ENCODE data around the gene FAM114A2.
"Not testable (repeated sequence)": the region's sequence is repeated elsewhere in the genome, so short reads cannot be mapped to it uniquely, and the experiment has no call there.

Gene FAM114A2

DNA sequence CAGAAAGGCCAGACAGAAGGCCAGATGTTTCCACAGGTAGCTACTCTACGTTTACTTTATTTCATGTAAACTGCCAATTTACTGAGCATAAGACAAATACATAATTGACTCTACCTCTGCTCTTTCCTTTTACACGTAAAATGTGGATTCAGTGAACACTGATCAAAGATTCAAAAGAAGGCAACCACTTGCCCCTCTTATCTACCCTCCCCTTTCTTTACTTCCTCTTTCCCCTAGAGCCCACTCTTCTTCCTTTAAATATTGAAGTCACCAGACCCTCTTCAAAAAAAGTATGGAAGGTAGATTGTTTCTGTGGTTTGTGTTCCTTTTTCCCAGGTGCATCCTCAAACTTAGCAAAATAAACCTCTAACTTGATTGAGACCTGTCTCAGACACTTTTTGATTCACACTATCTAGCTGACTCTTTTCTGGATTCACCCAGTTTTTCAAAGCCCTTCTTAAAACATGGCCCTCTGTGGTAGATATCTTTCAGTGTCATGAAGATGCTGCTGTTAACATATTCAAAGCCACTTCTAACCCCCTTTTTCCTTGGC, 6.7 kb downstream of the FAM114A2 start:
- H3K4me3 ChIP-seq (ENCODE audit: low read length in 2 of 2) = no peak overlapping the region
- H3K36me3 ChIP-seq (ENCODE audit: control insufficient read depth in 2 of 2, insufficient read depth in 2 of 2, low read length in 2 of 2) = peaks cover 8 to 11% of the 10 kb centered on the region in 2 donors
- H3K9me3 ChIP-seq (ENCODE audit: control insufficient read depth in 2 of 2, low read length in 2 of 2) = no peaks in the 10 kb centered on the region
- no peaks in the 10 kb centered on the region for H3K4me1 ChIP-seq (ENCODE audit: control insufficient read depth in 2 of 2, insufficient read depth in 2 of 2, low read length in 2 of 2)
- H3K9ac ChIP-seq (ENCODE audit: low read depth in 1 of 2, low read length in 2 of 2) = no peak overlapping the region
- H3K27ac ChIP-seq (ENCODE audit: low read depth in 2 of 2, low read length in 2 of 2) = no peak overlapping the region
- H3K27me3 ChIP-seq (ENCODE audit: control insufficient read depth in 2 of 2, insufficient read depth in 2 of 2, low read length in 2 of 2) = no peaks in the 10 kb centered on the region

DNA sequence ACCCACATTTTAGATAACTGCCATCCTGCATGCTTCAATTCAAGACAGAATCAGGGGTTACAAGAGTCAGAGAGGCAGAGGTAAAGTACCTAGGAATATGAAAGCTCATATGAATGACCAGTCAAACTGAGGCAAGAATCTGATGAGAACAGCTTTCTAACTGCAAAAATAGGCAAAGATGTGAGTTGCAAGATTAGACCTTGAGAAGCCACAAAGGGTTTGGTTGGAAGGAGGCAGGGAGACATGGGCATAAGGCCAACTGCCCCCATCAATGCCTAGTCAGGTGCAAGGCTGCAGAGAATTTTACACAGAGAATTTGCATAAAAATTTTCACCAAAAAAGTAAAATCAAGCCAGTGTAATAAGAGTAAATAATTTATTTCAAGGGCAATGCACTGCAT, 12.8 kb downstream of the FAM114A2 start:
- Histone ChIP-seq H3K9me3 (ENCODE audit: control insufficient read depth in 2 of 2, low read length in 2 of 2) (no peaks in the 10 kb centered on the region), H3K4me1 (ENCODE audit: control insufficient read depth in 2 of 2, insufficient read depth in 2 of 2, low read length in 2 of 2) (no peaks in the 10 kb centered on the region), H3K9ac (ENCODE audit: low read depth in 1 of 2, low read length in 2 of 2) (no peak overlapping the region), H3K27ac (ENCODE audit: low read depth in 2 of 2, low read length in 2 of 2) (no peak overlapping the region), H3K27me3 (ENCODE audit: control insufficient read depth in 2 of 2, insufficient read depth in 2 of 2, low read length in 2 of 2) (no peaks in the 10 kb centered on the region), H3K36me3 (ENCODE audit: control insufficient read depth in 2 of 2, insufficient read depth in 2 of 2, low read length in 2 of 2) (peaks cover 16 to 19% of the 10 kb centered on the region in 2 donors), H3K4me3 (ENCODE audit: low read length in 2 of 2) (no peak overlapping the region)

DNA sequence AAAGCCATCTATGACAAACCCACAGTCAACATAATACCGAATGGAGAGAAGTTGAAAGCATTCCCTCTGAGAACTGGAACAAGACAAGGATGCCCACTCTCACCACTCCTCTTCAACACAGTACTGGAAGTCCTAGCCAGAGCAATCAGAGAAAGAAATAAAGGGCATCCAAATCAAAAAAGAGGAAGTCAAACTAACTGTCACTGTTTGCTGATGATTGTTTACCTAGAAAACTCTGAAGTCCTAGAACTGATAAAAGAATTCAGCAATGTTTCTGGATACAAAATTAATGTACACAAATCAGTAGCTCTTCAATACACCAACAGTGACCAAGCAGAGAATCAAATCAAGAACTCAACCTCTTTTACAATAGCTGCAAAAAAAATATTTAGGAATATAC, 19.8 kb downstream of the FAM114A2 start:
- not testable (repeated sequence) for H3K9ac ChIP-seq (ENCODE audit: low read depth in 1 of 2, low read length in 2 of 2); H3K27ac ChIP-seq (ENCODE audit: low read depth in 2 of 2, low read length in 2 of 2); H3K9me3 ChIP-seq (ENCODE audit: control insufficient read depth in 2 of 2, low read length in 2 of 2); H3K4me3 ChIP-seq (ENCODE audit: low read length in 2 of 2); H3K4me1 ChIP-seq (ENCODE audit: control insufficient read depth in 2 of 2, insufficient read depth in 2 of 2, low read length in 2 of 2); H3K36me3 ChIP-seq (ENCODE audit: control insufficient read depth in 2 of 2, insufficient read depth in 2 of 2, low read length in 2 of 2); H3K27me3 ChIP-seq (ENCODE audit: control insufficient read depth in 2 of 2, insufficient read depth in 2 of 2, low read length in 2 of 2)

DNA sequence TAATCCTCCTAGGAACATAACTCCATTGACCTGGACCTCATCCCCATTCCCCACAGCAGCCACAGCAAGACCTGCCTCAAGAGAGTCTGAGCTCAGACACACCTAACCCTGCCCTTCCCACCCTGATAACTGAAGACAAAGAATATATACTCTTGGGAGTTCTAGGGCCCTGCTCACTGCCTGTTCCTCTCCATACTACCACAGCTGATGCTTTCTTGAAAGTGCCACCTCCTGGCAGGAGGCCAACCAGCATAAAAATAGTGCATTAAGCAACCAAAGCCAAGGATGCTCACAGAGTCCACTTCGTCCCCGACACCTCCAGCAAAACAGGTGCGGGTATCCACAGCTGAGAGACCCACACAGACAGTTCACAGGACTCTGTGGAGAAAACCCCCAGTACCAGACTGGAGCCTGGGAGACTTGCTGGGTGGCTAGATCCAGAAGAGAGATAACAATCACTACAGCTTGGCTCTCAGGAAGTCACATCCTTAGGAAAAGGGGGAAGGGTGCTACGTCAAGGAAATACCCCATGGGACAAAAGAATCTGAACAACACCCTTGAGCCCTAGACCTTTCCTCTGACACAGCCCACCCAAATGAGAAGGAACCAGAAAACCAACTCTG, 23.5 kb downstream of the FAM114A2 start:
- H3K27ac ChIP-seq (ENCODE audit: low read depth in 2 of 2, low read length in 2 of 2) = no peak overlapping the region

DNA sequence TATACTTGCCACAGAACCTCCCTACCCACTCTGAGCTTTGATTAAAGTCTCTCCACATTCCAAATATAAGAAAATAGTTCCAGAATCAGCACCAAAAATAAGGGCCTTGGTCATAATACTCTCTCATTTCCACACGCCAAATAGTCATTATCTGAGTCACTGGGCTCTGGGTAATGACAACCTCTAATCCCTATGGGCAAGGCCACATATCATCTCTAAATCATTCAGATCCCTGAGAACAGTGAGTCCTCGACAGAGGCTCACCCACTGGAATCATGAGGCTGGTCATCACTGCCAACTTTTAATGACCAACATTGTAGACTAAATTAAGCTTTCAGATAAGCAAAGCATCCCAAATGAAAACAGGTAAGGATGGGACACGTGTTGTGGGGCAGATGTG, 28.1 kb downstream of the FAM114A2 start:
- H3K27ac ChIP-seq (ENCODE audit: low read depth in 2 of 2, low read length in 2 of 2) = no peak overlapping the region
- H3K9me3 ChIP-seq (ENCODE audit: control insufficient read depth in 2 of 2, low read length in 2 of 2) = no peaks in the 10 kb centered on the region
- H3K36me3 ChIP-seq (ENCODE audit: control insufficient read depth in 2 of 2, insufficient read depth in 2 of 2, low read length in 2 of 2) = peaks cover 8 to 17% of the 10 kb centered on the region in 2 donors
- H3K4me1 ChIP-seq (ENCODE audit: control insufficient read depth in 2 of 2, insufficient read depth in 2 of 2, low read length in 2 of 2) = no peaks in the 10 kb centered on the region
- H3K9ac ChIP-seq (ENCODE audit: low read depth in 1 of 2, low read length in 2 of 2) = no peak overlapping the region
- no peaks in the 10 kb centered on the region for H3K27me3 ChIP-seq (ENCODE audit: control insufficient read depth in 2 of 2, insufficient read depth in 2 of 2, low read length in 2 of 2)
- H3K4me3 ChIP-seq (ENCODE audit: low read length in 2 of 2) = no peak overlapping the region

More for the DNA sequence above, 23.5 kb downstream of the FAM114A2 start:
- Histone ChIP-seq H3K9me3 (ENCODE audit: control insufficient read depth in 2 of 2, low read length in 2 of 2) (no peaks in the 10 kb centered on the region), H3K4me1 (ENCODE audit: control insufficient read depth in 2 of 2, insufficient read depth in 2 of 2, low read length in 2 of 2) (no peaks in the 10 kb centered on the region), H3K9ac (ENCODE audit: low read depth in 1 of 2, low read length in 2 of 2) (no peak overlapping the region), H3K36me3 (ENCODE audit: control insufficient read depth in 2 of 2, insufficient read depth in 2 of 2, low read length in 2 of 2) (peaks cover 6 to 15% of the 10 kb centered on the region in 2 donors), H3K4me3 (ENCODE audit: low read length in 2 of 2) (no peak overlapping the region), H3K27me3 (ENCODE audit: control insufficient read depth in 2 of 2, insufficient read depth in 2 of 2, low read length in 2 of 2) (no peaks in the 10 kb centered on the region)

DNA sequence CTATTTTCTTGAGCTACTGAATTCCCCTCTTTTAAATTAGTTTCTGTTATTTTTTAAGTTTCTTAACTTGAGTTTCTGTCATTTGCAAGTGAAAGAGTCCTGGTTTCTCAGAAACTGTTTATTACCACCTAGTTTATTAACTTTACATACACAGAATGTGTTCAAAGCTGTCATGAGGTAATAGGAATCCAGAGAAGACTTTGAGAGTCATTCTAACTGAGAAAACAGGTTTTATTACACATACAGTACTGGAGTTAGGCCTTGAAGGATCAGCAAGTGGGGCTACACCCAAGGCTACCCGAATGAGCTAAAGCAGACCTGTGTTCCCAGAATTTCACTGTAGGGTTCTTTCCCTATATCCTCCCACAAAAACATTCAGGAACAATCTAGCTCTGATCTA, 33.1 kb downstream of the FAM114A2 start:
- no peaks in the 10 kb centered on the region for H3K27me3 ChIP-seq (ENCODE audit: control insufficient read depth in 2 of 2, insufficient read depth in 2 of 2, low read length in 2 of 2)
- no peak overlapping the region for H3K27ac ChIP-seq (ENCODE audit: low read depth in 2 of 2, low read length in 2 of 2)

DNA sequence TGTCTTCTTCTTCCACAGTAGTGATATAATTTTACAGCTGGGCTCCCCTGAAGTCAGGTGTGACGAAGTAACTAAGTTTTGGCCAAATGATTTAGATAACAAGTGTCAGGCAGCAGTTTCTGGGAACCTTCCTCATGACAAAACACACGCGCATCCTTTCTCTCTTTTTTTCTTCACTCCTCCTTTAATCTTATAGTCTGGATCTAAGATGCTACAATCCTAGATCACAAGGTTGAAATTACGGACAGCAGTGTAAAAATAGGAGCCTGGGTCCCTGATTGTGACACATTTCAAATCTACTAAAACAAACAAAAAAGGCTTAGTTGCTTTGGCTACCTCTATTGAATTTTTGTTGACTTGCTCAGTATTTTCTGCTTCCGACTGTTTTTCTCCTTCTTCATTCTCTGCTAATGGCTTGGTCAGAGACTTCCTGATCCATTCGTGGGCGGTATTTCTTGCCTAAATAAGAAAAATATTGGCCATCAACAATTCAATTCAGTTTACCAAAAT, 36.1 kb downstream of the FAM114A2 start:
- Histone ChIP-seq H3K9ac (ENCODE audit: low read depth in 1 of 2, low read length in 2 of 2) (no peak overlapping the region), H3K4me3 (ENCODE audit: low read length in 2 of 2) (no peak overlapping the region), H3K4me1 (ENCODE audit: control insufficient read depth in 2 of 2, insufficient read depth in 2 of 2, low read length in 2 of 2) (no peaks in the 10 kb centered on the region), H3K27ac (ENCODE audit: low read depth in 2 of 2, low read length in 2 of 2) (peak overlapping the region in 1 of 2 donors; percentile 6), H3K36me3 (ENCODE audit: control insufficient read depth in 2 of 2, insufficient read depth in 2 of 2, low read length in 2 of 2) (peaks cover 0 to 7% of the 10 kb centered on the region in 2 donors), H3K9me3 (ENCODE audit: control insufficient read depth in 2 of 2, low read length in 2 of 2) (no peaks in the 10 kb centered on the region), H3K27me3 (ENCODE audit: control insufficient read depth in 2 of 2, insufficient read depth in 2 of 2, low read length in 2 of 2) (no peaks in the 10 kb centered on the region)

More for the DNA sequence above, 33.1 kb downstream of the FAM114A2 start:
- Histone ChIP-seq H3K36me3 (ENCODE audit: control insufficient read depth in 2 of 2, insufficient read depth in 2 of 2, low read length in 2 of 2) (peaks cover 3 to 6% of the 10 kb centered on the region in 2 donors), H3K9me3 (ENCODE audit: control insufficient read depth in 2 of 2, low read length in 2 of 2) (no peaks in the 10 kb centered on the region), H3K4me1 (ENCODE audit: control insufficient read depth in 2 of 2, insufficient read depth in 2 of 2, low read length in 2 of 2) (no peaks in the 10 kb centered on the region), H3K4me3 (ENCODE audit: low read length in 2 of 2) (no peak overlapping the region), H3K9ac (ENCODE audit: low read depth in 1 of 2, low read length in 2 of 2) (no peak overlapping the region)

DNA sequence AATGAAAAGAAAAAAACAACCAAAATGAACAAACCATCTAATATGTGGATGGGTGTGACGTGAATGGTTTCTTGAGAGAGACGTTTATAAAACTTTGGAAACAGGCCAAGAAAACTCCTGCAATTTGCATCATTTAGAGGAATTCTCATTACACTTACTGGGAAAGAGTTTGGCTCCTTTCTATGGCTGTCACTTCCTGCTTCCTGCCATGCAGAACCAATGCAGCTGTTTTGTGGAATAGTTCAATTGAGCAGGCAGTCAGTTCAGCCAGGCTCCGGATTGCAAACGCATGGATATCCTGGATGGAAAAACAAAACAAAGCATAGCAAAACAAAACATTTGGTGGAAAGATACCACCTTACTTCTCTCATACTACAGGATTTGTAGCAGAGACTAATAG, 36.6 kb downstream of the FAM114A2 start:
- Histone ChIP-seq H3K4me3 (ENCODE audit: low read length in 2 of 2) (no peak overlapping the region), H3K36me3 (ENCODE audit: control insufficient read depth in 2 of 2, insufficient read depth in 2 of 2, low read length in 2 of 2) (peaks cover 0 to 7% of the 10 kb centered on the region in 2 donors), H3K27me3 (ENCODE audit: control insufficient read depth in 2 of 2, insufficient read depth in 2 of 2, low read length in 2 of 2) (no peaks in the 10 kb centered on the region), H3K4me1 (ENCODE audit: control insufficient read depth in 2 of 2, insufficient read depth in 2 of 2, low read length in 2 of 2) (no peaks in the 10 kb centered on the region), H3K9ac (ENCODE audit: low read depth in 1 of 2, low read length in 2 of 2) (no peak overlapping the region), H3K27ac (ENCODE audit: low read depth in 2 of 2, low read length in 2 of 2) (peak overlapping the region in 1 of 2 donors; percentile 6), H3K9me3 (ENCODE audit: control insufficient read depth in 2 of 2, low read length in 2 of 2) (no peaks in the 10 kb centered on the region)

DNA sequence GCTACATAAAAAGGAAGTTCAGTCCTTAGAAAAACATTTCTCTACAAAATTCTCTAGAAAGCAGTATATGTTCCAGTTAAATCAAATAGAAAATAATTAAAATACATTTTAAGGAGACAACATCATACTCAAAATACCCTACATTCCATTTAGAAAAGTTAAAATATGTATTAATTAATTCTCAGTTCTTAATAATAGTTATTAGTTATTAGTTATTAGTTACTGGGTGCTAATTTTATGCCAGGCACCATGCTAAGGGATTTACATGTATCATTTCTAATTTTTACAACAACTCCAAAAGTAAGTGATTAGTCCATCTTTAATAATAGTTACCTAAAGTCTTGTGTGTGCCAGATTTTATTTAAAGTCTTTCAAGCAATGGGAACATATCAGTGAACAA, 38.0 kb downstream of the FAM114A2 start:
- Histone ChIP-seq H3K36me3 (ENCODE audit: control insufficient read depth in 2 of 2, insufficient read depth in 2 of 2, low read length in 2 of 2) (peaks cover 0 to 7% of the 10 kb centered on the region in 2 donors), H3K27me3 (ENCODE audit: control insufficient read depth in 2 of 2, insufficient read depth in 2 of 2, low read length in 2 of 2) (no peaks in the 10 kb centered on the region), H3K9ac (ENCODE audit: low read depth in 1 of 2, low read length in 2 of 2) (no peak overlapping the region), H3K4me3 (ENCODE audit: low read length in 2 of 2) (no peak overlapping the region), H3K4me1 (ENCODE audit: control insufficient read depth in 2 of 2, insufficient read depth in 2 of 2, low read length in 2 of 2) (no peaks in the 10 kb centered on the region), H3K27ac (ENCODE audit: low read depth in 2 of 2, low read length in 2 of 2) (no peak overlapping the region), H3K9me3 (ENCODE audit: control insufficient read depth in 2 of 2, low read length in 2 of 2) (no peaks in the 10 kb centered on the region)

DNA sequence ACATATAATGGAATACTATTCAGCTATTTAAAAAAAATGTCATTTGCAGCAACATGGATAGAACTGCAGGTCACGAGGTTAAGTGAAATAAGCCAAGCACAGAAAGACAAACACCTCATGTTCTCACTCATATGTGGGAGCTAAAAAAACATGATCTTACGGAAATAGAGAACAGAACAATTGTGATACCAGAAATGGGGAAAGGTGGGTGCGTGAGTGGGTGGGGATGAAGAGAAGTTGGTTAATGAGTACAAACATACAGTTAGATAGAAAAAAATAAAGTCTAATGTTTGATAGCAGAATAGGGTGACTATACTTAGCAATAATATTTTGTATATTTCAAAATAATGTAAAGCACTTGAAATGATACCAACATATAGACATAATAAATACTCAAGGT, 38.7 kb downstream of the FAM114A2 start:
- H3K27ac ChIP-seq (ENCODE audit: low read depth in 2 of 2, low read length in 2 of 2) = no peak overlapping the region
- H3K36me3 ChIP-seq (ENCODE audit: control insufficient read depth in 2 of 2, insufficient read depth in 2 of 2, low read length in 2 of 2) = peaks cover 3 to 8% of the 10 kb centered on the region in 2 donors
- no peaks in the 10 kb centered on the region for H3K27me3 ChIP-seq (ENCODE audit: control insufficient read depth in 2 of 2, insufficient read depth in 2 of 2, low read length in 2 of 2)

More for the DNA sequence above, 38.7 kb downstream of the FAM114A2 start:
- no peak overlapping the region for H3K4me3 ChIP-seq (ENCODE audit: low read length in 2 of 2)
- no peaks in the 10 kb centered on the region for H3K4me1 ChIP-seq (ENCODE audit: control insufficient read depth in 2 of 2, insufficient read depth in 2 of 2, low read length in 2 of 2)
- H3K9ac ChIP-seq (ENCODE audit: low read depth in 1 of 2, low read length in 2 of 2) = no peak overlapping the region
- H3K9me3 ChIP-seq (ENCODE audit: control insufficient read depth in 2 of 2, low read length in 2 of 2) = no peaks in the 10 kb centered on the region
